A673 (cell line): Measurements from ENCODE around the gene NTRK3. TPM values are rescaled to one million over a fixed set of nuclear protein-coding genes. Genes with fewer than 3 reads are reported as not detected.

Experiments used
- BruUV-seq: library from RNA; stranded (reverse); fragments of 400-500 nt; replicated peaks from 2 replicates; lab custom pipeline; 2021; lab: Mats Ljungman, UMichigan
- CTCF ChIA-PET: fragments of 300-600 bp; sonication (Branson Sonifier 250); formaldehyde crosslinking; loops from one replicate; lab custom pipeline; 2022; ENCODE audit warnings: antibody characterized with exemption; lab: Charles Lee
- POLR2A ChIA-PET: fragments of 300-600 bp; sonication (Branson Sonifier 250); formaldehyde crosslinking; loops from one replicate; lab custom pipeline; 2022; ENCODE audit warnings: antibody characterized with exemption; ENCODE audit not compliant: low non-redundant PET; lab: Charles Lee
- DNase-seq: peaks from one replicate; pipeline ENCODE4 v3.0.0-alpha.2; 2015; ENCODE audit warnings: low spot score
- H3K27ac ChIP-seq: fragments of 200-600 bp; sonication (generic); 2 replicates; pipeline ENCODE4 v1.5.1; 2016; ENCODE audit warnings: mixed run types, low read depth, mild to moderate bottlenecking, mixed read lengths, antibody characterized with exemption, low read length; ENCODE audit not compliant: poor library complexity, severe bottlenecking
- H3K27me3 ChIP-seq: fragments of 200-600 bp; sonication (generic); replicated peaks from 2 replicates; pipeline ENCODE4 v1.6.1; 2017; ENCODE audit warnings: mixed run types, low read depth, mild to moderate bottlenecking, mixed read lengths, antibody characterized with exemption, low read length; ENCODE audit not compliant: insufficient read depth, poor library complexity
- H3K36me3 ChIP-seq: fragments of 200-600 bp; sonication (generic); 2 replicates; pipeline ENCODE4 v1.6.1; 2016; ENCODE audit warnings: mixed run types, mild to moderate bottlenecking, mixed read lengths, antibody characterized with exemption, low read length; ENCODE audit not compliant: insufficient read depth, poor library complexity, severe bottlenecking
- H3K4me1 ChIP-seq: fragments of 200-600 bp; sonication (generic); 2 replicates; pipeline ENCODE4 v1.6.1; 2017; ENCODE audit warnings: mixed run types, mild to moderate bottlenecking, mixed read lengths, antibody characterized with exemption, low read length; ENCODE audit not compliant: insufficient read depth, poor library complexity, severe bottlenecking
- H3K4me3 ChIP-seq: fragments of 200-600 bp; sonication (generic); 2 replicates; pipeline ENCODE4 v1.5.1; 2016; ENCODE audit warnings: low read depth, mixed run types, mild to moderate bottlenecking, mixed read lengths, low read length; ENCODE audit not compliant: poor library complexity, severe bottlenecking
- H3K9me3 ChIP-seq: fragments of 200-600 bp; sonication (generic); 2 replicates; pipeline ENCODE4 v1.6.1; 2016; ENCODE audit warnings: mixed run types, low read depth, mild to moderate bottlenecking, mixed read lengths, antibody characterized with exemption, low read length; ENCODE audit not compliant: poor library complexity, severe bottlenecking
- EZH2 ChIP-seq: fragments of 200-600 bp; sonication (generic); IDR thresholded peaks from 2 replicates; pipeline ENCODE4 v1.6.1; 2017; ENCODE audit warnings: borderline replicate concordance, low read depth, mild to moderate bottlenecking, mixed read lengths, antibody characterized with exemption, low read length; ENCODE audit not compliant: poor library complexity, severe bottlenecking
- intact Hi-C: fragments of 100-400 bp; cut with micrococcal nuclease; formaldehyde crosslinking; loops from one replicate; pipeline ENCODE4 v1.10.0; 2022; ENCODE audit not compliant: unreplicated experiment
- total RNA-seq: library from RNA; stranded (reverse); gene quantifications from 2 replicates; pipeline ENCODE4 v1.2.3, GENCODE V29; 2021
- TF ChIP-seq, protein P1 (sequence below): fragments of 300-800, 200-600 bp; sonication (generic); conservative IDR thresholded peaks from 2 replicates; pipeline ENCODE4 v1.5.1; 2017; ENCODE audit warnings: low read depth, mild to moderate bottlenecking, antibody characterized with exemption, low read length, moderate library complexity, mixed read lengths

Gene NTRK3
- total RNA-seq, 1 experiment from 2014 or later, result not detected

DNA sequence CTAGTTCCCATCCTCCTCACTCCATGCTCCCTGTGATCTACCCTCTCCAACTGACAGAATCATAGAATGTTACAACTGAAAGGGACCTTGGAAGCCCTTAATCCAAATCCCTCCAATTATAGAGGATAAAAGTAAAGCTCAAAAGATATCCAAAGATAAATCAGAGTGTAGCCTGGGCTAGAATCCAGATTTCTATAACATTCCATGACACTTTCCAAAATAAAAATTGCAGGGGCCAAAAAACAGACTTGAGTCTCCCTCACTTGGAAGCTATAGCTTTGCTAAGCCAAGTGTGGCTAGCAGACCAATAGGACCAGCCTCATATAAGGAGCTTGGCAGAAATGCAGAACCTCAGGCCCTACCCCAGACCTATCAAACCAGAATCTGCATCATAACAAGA is 148.1 kb downstream of the NTRK3 start:
- Histone ChIP-seq H3K27me3 (peaks cover 3% of the 10 kb centered on the region), H3K9me3 (no peaks in the 10 kb centered on the region), H3K4me3 (no peak overlapping the region), H3K4me1 (no peaks in the 10 kb centered on the region), H3K27ac (no peak overlapping the region), H3K36me3 (no peaks in the 10 kb centered on the region)
- TF ChIP-seq EZH2, result no peak
- TF ChIP-seq, protein P1, sequence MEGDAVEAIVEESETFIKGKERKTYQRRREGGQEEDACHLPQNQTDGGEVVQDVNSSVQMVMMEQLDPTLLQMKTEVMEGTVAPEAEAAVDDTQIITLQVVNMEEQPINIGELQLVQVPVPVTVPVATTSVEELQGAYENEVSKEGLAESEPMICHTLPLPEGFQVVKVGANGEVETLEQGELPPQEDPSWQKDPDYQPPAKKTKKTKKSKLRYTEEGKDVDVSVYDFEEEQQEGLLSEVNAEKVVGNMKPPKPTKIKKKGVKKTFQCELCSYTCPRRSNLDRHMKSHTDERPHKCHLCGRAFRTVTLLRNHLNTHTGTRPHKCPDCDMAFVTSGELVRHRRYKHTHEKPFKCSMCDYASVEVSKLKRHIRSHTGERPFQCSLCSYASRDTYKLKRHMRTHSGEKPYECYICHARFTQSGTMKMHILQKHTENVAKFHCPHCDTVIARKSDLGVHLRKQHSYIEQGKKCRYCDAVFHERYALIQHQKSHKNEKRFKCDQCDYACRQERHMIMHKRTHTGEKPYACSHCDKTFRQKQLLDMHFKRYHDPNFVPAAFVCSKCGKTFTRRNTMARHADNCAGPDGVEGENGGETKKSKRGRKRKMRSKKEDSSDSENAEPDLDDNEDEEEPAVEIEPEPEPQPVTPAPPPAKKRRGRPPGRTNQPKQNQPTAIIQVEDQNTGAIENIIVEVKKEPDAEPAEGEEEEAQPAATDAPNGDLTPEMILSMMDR, result no peak
- ChIA-PET CTCF (no interaction called here), POLR2A (no interaction called here)
- no peak for DNase-seq
- intact Hi-C loops, result no loop called here
- no TSS peak for BruUV-seq

DNA sequence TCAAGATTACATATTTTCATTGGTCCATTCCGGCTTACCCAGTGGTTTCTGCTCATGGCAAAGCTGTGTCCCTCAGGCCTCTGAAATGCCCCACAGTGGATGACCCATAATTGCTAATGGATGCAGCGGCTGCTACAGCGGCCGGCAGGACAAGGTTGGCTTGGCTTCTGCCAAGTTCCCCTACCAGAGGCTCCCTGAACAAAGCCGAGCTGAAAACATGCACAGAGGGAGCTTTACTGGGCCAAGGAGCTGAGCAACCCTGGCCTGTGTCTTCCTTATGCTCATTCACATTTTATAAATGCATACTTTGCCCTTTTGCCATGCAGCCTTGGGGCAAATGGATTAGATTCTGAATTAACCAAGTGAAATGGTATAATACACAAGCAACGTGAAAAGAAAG is 150.5 kb downstream of the NTRK3 start:
- POLR2A ChIA-PET, result no interaction called here
- intact Hi-C loops, result no loop called here
- no peak for DNase-seq
- Histone ChIP-seq H3K4me1 (no peaks in the 10 kb centered on the region), H3K36me3 (no peaks in the 10 kb centered on the region), H3K9me3 (no peaks in the 10 kb centered on the region), H3K27me3 (peaks cover 3% of the 10 kb centered on the region), H3K4me3 (no peak overlapping the region), H3K27ac (no peak overlapping the region)
- CTCF ChIA-PET, result no interaction called here
- no peak for TF ChIP-seq EZH2
- TF ChIP-seq, protein P1, result no peak
- no TSS peak for BruUV-seq

DNA sequence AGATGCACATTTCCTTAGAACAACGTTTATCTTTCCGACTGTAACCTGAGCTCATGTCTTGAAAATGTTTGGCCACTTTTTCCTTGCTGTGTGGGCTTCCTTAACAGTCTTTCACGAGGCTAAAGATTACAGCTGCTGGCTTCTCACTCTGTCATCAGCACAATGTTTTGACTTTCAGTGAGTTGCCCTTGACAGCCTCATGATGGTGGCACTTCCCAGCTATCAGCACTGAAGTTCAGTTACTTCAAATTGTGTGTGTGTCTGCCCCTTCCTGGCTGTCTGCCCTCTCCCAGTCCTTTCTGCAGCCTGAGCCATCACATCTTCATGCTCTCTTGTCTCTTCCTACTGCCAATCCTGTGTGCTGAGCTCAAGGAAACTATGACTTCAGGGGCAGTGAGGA is 152.2 kb downstream of the NTRK3 start:
- BruUV-seq, result no TSS peak
- intact Hi-C loops, result no loop called here
- H3K4me1 ChIP-seq, result no peaks in the 10 kb centered on the region
- H3K27me3 ChIP-seq, result no peaks in the 10 kb centered on the region
- POLR2A ChIA-PET, result no interaction called here
- CTCF ChIA-PET, result no interaction called here
- no peak for DNase-seq
- no peaks in the 10 kb centered on the region for H3K9me3 ChIP-seq
- no peak overlapping the region for H3K27ac ChIP-seq
- H3K4me3 ChIP-seq, result no peak overlapping the region
- no peaks in the 10 kb centered on the region for H3K36me3 ChIP-seq
- TF ChIP-seq EZH2, result no peak
- TF ChIP-seq, protein P1, result no peak
